ENCODE measurements around the gene LUC7L3. TPM values are rescaled to one million over a fixed set of nuclear protein-coding genes. Genes with fewer than 3 reads are reported as not detected.
A peak's percentile ranks its signal among the peaks of the same experiment; 100 is the strongest.
"Not testable (repeated sequence)": the region's sequence is repeated elsewhere in the genome, so short reads cannot be mapped to it uniquely, and the experiment has no call there.

LUC7L3 gene
- total and polyA plus RNA-seq, 4 experiments from 2014 or later: 21.9 to 291 (median 167) TPM

DNA sequence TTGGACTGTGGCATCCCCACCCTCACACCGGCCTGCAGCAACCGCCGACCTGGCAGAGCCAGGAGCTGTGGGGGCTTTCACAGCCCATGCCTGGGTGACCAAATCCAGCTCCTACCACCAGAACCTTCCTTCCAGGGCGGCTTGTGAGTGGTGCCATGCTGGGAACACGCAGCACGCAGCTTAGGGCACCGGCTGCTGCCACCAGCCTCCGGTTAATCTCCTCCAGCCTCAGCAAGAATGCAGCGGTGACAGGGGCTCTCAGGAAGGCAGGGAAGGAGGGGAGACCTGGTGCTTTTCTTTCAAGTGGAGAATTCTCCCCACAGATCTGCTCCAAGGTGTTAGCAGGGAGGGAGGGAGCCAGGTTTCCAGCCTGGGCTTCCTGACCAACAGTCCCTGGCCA lies 80.2 kb downstream of the LUC7L3 start:
- no peak for DNase-seq
- H3K4me1 Mint-ChIP-seq: no peaks in the 10 kb centered on the region
- H3K27ac Mint-ChIP-seq: peak overlapping the region in 1 of 7 donors; percentile 35
- H3K27me3 Mint-ChIP-seq: no peaks in the 10 kb centered on the region
- intact Hi-C loops (cut with micrococcal nuclease): no loop called here
- H3K27me3 ChIP-seq (ENCODE audit: insufficient read depth, low read length): no peaks in the 10 kb centered on the region
- H3K4me3 Mint-ChIP-seq: no peak overlapping the region
- H3K4me3 ChIP-seq (ENCODE audit: low read length in 2 of 2): no peak overlapping the region
- POLR2A ChIA-PET (ENCODE audit: partially characterized antibody): no interaction called here
- H3K36me3 ChIP-seq (ENCODE audit: insufficient read depth, low read length): no peaks in the 10 kb centered on the region
- no peaks in the 10 kb centered on the region for H3K36me3 Mint-ChIP-seq
- no peaks in the 10 kb centered on the region for H3K4me1 ChIP-seq (ENCODE audit: insufficient read depth, low read length)
- H3K9me3 ChIP-seq (ENCODE audit: control insufficient read depth in 1 of 2, low read length in 2 of 2): no peaks in the 10 kb centered on the region
- no peaks in the 10 kb centered on the region for H3K9me3 Mint-ChIP-seq
- H3K27ac ChIP-seq (ENCODE audit: low read depth, low read length): no peak overlapping the region
- CTCF ChIA-PET (ENCODE audit: partially characterized antibody): interaction anchor here (1.3 to 3.1 kb wide), 2 partner anchors 16 to 18 kb away, joined by 5 to 9 read pairs; no protein-coding TSS in a partner anchor

GRCh38 chr17:50800196-50800700 lies 80.8 kb downstream of the LUC7L3 start:
- Mint-ChIP-seq H3K9me3 (no peaks in the 10 kb centered on the region), H3K4me3 (no peak overlapping the region), H3K36me3 (no peaks in the 10 kb centered on the region), H3K4me1 (no peaks in the 10 kb centered on the region), H3K27ac (no peak overlapping the region), H3K27me3 (no peaks in the 10 kb centered on the region)
- no peaks in the 10 kb centered on the region for H3K9me3 ChIP-seq (ENCODE audit: control insufficient read depth in 1 of 2, low read length in 2 of 2)
- intact Hi-C loops (cut with micrococcal nuclease): no loop called here
- H3K36me3 ChIP-seq (ENCODE audit: insufficient read depth, low read length): no peaks in the 10 kb centered on the region
- no peaks in the 10 kb centered on the region for H3K27me3 ChIP-seq (ENCODE audit: insufficient read depth, low read length)
- no peak overlapping the region for H3K27ac ChIP-seq (ENCODE audit: low read depth, low read length)
- no peaks in the 10 kb centered on the region for H3K4me1 ChIP-seq (ENCODE audit: insufficient read depth, low read length)
- DNase-seq: no peak
- H3K4me3 ChIP-seq (ENCODE audit: low read length in 2 of 2): no peak overlapping the region
- ChIA-PET POLR2A (ENCODE audit: partially characterized antibody) (no interaction called here), CTCF (ENCODE audit: partially characterized antibody) (interaction anchor here (3.1 kb wide), 1 partner anchor 17 kb away, joined by 9 read pairs; no protein-coding TSS in a partner anchor)

DNA sequence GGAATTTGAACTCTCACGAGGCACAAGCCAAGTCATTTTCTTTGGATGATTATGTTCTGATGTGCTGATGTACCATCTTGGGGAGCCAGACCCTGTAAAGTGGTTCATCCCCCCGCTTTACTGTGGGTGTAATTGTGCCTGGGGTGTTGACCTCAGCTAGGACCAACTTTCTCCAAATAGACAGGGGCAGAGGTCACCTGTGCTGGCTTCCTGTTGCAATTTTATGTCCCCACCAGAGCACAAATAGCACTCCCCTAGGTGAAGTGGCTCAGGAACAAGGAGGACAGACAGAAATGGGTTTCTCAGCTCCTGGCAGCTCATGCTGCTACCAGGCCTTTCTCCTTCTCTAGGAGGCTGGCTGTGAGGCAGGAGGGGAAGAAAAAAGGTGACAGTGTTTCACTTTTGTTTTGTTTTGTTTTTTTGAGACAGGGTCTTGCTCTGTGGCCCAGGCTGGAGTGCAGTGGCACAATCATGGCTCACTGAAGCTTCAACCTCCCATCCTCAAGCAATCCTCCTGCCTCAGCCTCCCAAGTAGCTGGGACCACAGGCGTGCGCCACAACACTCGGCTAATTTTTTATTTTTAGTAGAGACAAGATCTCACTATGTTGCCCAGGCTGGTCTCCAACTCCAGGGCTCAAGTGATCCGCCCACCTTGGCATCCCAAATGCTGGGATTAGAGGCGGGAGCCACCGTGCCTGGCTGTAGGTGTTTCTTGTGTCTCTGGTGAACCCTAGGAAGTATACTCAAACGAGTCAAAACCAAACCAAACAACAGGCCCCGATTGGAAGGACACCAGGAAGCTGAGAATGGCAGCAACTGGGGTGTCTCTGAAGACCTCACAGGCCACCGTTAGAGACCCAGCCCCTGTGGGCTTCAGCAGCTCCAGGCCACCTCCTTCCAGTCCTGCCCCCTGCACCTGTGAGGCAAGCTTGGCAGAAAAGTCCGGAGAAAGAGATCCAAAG lies 83.5 kb downstream of the LUC7L3 start:
- Mint-ChIP-seq H3K4me1 (no peaks in the 10 kb centered on the region), H3K27ac (no peak overlapping the region), H3K9me3 (no peaks in the 10 kb centered on the region), H3K27me3 (no peaks in the 10 kb centered on the region), H3K4me3 (no peak overlapping the region), H3K36me3 (no peaks in the 10 kb centered on the region)
- no peak for DNase-seq
- POLR2A ChIA-PET (ENCODE audit: partially characterized antibody): no interaction called here
- Histone ChIP-seq H3K27me3 (ENCODE audit: insufficient read depth, low read length) (no peaks in the 10 kb centered on the region), H3K27ac (ENCODE audit: low read depth, low read length) (no peak overlapping the region), H3K4me3 (ENCODE audit: low read length in 2 of 2) (no peak overlapping the region), H3K9me3 (ENCODE audit: control insufficient read depth in 1 of 2, low read length in 2 of 2) (no peaks in the 10 kb centered on the region), H3K36me3 (ENCODE audit: insufficient read depth, low read length) (no peaks in the 10 kb centered on the region), H3K4me1 (ENCODE audit: insufficient read depth, low read length) (no peaks in the 10 kb centered on the region)
- CTCF ChIA-PET (ENCODE audit: partially characterized antibody): interaction anchor here (1.0 to 2.6 kb wide), 3 partner anchors 14 to 20 kb away, joined by 3 to 7 read pairs (median 4); no protein-coding TSS in a partner anchor
- intact Hi-C loops (cut with micrococcal nuclease): no loop called here

GRCh38 chr17:50803676-50804075 lies 84.3 kb downstream of the LUC7L3 start:
- H3K36me3 Mint-ChIP-seq: no peaks in the 10 kb centered on the region
- Histone ChIP-seq H3K9me3 (ENCODE audit: control insufficient read depth in 1 of 2, low read length in 2 of 2) (no peaks in the 10 kb centered on the region), H3K27me3 (ENCODE audit: insufficient read depth, low read length) (no peaks in the 10 kb centered on the region), H3K27ac (ENCODE audit: low read depth, low read length) (no peak overlapping the region), H3K4me1 (ENCODE audit: insufficient read depth, low read length) (no peaks in the 10 kb centered on the region), H3K4me3 (ENCODE audit: low read length in 2 of 2) (no peak overlapping the region), H3K36me3 (ENCODE audit: insufficient read depth, low read length) (no peaks in the 10 kb centered on the region)
- DNase-seq: no peak
- H3K4me3 Mint-ChIP-seq: no peak overlapping the region
- ChIA-PET POLR2A (ENCODE audit: partially characterized antibody) (no interaction called here), CTCF (ENCODE audit: partially characterized antibody) (interaction anchor here (2.6 kb wide), 1 partner anchor 20 kb away, joined by 7 read pairs; no protein-coding TSS in a partner anchor)
- no peak overlapping the region for H3K27ac Mint-ChIP-seq
- H3K27me3 Mint-ChIP-seq: no peaks in the 10 kb centered on the region
- intact Hi-C loops (cut with micrococcal nuclease): no loop called here
- H3K4me1 Mint-ChIP-seq: no peaks in the 10 kb centered on the region
- H3K9me3 Mint-ChIP-seq: no peaks in the 10 kb centered on the region

- POLR2A ChIA-PET (ENCODE audit: partially characterized antibody); DNase-seq; H3K4me3 ChIP-seq (ENCODE audit: low read length in 2 of 2); H3K4me1 ChIP-seq (ENCODE audit: insufficient read depth, low read length); H3K27ac ChIP-seq (ENCODE audit: low read depth, low read length); H3K9me3 Mint-ChIP-seq; H3K27me3 ChIP-seq (ENCODE audit: insufficient read depth, low read length); H3K4me3 Mint-ChIP-seq; H3K27me3 Mint-ChIP-seq; H3K36me3 ChIP-seq (ENCODE audit: insufficient read depth, low read length); intact Hi-C loops (cut with micrococcal nuclease); H3K4me1 Mint-ChIP-seq; H3K36me3 Mint-ChIP-seq; H3K9me3 ChIP-seq (ENCODE audit: control insufficient read depth in 1 of 2, low read length in 2 of 2); CTCF ChIA-PET (ENCODE audit: partially characterized antibody); H3K27ac Mint-ChIP-seq: not testable (repeated sequence)
These were observed 85.5 kb downstream of the LUC7L3 start for GRCh38 chr17:50804749-50805475.

DNA sequence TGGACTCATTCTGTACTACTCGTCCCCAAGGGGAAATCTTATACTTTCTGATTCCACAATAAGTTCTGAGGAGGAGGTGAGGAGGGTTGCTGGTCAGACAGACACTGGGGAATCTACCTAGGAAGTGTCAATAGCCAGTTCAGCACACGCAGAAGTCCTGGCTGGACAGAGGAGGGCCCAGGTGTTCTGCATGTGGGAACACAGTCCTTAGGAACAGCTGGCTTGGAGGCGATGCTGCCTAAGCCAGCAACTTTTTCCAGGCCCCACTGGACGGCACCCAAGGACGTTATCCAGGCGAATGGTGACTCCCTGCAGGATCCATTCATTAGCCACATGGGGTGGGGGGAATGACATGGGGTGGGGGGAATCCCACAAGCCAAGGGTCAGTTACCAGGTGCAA lies 86.1 kb downstream of the LUC7L3 start:
- Histone ChIP-seq H3K9me3 (ENCODE audit: control insufficient read depth in 1 of 2, low read length in 2 of 2) (no peaks in the 10 kb centered on the region), H3K27ac (ENCODE audit: low read depth, low read length) (no peak overlapping the region), H3K27me3 (ENCODE audit: insufficient read depth, low read length) (no peaks in the 10 kb centered on the region), H3K4me1 (ENCODE audit: insufficient read depth, low read length) (no peaks in the 10 kb centered on the region), H3K36me3 (ENCODE audit: insufficient read depth, low read length) (no peaks in the 10 kb centered on the region), H3K4me3 (ENCODE audit: low read length in 2 of 2) (no peak overlapping the region)
- no peaks in the 10 kb centered on the region for H3K36me3 Mint-ChIP-seq
- no peaks in the 10 kb centered on the region for H3K27me3 Mint-ChIP-seq
- no peaks in the 10 kb centered on the region for H3K9me3 Mint-ChIP-seq
- H3K27ac Mint-ChIP-seq: no peak overlapping the region
- intact Hi-C loops (cut with micrococcal nuclease): no loop called here
- ChIA-PET POLR2A (ENCODE audit: partially characterized antibody) (interaction anchor here (1.0 kb wide), 1 partner anchor 10 kb away, joined by 3 read pairs; no protein-coding TSS in a partner anchor), CTCF (ENCODE audit: partially characterized antibody) (interaction anchor here (1.2 kb wide), 1 partner anchor 11 kb away, joined by 4 read pairs; no protein-coding TSS in a partner anchor)
- H3K4me3 Mint-ChIP-seq: no peak overlapping the region
- no peak for DNase-seq
- no peaks in the 10 kb centered on the region for H3K4me1 Mint-ChIP-seq

Measured in CD4-positive, alpha-beta memory T cell (primary cell).